ENCODE measurements around the gene CALD1.

Gene CALD1

DNA sequence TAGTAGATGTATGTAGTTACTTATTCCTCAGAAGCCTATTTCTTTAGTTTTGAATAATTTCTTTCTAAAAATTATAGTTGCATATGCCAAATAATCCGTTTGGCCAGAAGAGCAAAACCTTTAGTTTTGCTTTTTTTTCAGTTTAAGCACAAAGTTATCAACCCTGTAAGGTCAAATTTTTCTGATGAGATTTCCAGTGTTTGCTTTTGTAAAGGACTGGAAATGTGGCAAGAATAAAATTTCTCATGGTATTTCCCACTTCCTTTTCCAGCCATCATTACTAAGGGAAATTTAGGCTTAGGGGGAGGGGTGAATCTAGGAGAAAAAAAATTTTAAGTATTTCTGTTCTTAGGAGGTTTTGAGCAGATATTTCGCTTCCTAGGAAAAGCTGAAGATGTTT is 7.6 kb downstream of the CALD1 start:
- no peak overlapping the region for H3K27ac ChIP-seq
- no peak for TF ChIP-seq ZFX (IDR thresholded peaks at IDR 0.05; ENCODE audit: borderline replicate concordance)
- no peak for TF ChIP-seq CTCF (IDR thresholded peaks at IDR 0.05)

DNA sequence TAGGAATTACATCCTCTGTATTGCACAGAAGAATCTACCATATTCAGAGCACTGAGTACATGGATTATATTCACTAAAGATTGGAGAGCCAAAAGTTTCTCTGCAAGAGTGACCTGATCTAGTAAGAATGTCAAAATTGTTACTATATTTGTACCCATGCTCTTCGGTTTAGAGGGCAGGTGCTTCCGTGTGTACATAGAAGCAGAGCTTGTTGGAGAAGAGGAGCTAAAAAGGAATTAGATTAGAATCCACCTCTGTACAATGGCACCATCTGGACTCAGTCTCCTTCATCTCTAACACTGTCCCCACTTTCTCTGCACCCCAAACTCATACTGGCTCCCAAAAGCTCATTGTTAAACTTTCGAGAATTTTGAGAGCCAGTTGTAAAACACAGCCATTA is 8.3 kb downstream of the CALD1 start:
- TF ChIP-seq CTCF (IDR thresholded peaks at IDR 0.05) = no peak
- TF ChIP-seq ZFX (IDR thresholded peaks at IDR 0.05; ENCODE audit: borderline replicate concordance) = no peak
- no peak overlapping the region for H3K27ac ChIP-seq

- TF ChIP-seq ZFX (IDR thresholded peaks at IDR 0.05; ENCODE audit: borderline replicate concordance) = no peak
- TF ChIP-seq CTCF (IDR thresholded peaks at IDR 0.05) = no peak
- no peak overlapping the region for H3K27ac ChIP-seq
Measured at GRCh38 chr7:134788191-134788590, 8.8 kb downstream of the CALD1 start.

DNA sequence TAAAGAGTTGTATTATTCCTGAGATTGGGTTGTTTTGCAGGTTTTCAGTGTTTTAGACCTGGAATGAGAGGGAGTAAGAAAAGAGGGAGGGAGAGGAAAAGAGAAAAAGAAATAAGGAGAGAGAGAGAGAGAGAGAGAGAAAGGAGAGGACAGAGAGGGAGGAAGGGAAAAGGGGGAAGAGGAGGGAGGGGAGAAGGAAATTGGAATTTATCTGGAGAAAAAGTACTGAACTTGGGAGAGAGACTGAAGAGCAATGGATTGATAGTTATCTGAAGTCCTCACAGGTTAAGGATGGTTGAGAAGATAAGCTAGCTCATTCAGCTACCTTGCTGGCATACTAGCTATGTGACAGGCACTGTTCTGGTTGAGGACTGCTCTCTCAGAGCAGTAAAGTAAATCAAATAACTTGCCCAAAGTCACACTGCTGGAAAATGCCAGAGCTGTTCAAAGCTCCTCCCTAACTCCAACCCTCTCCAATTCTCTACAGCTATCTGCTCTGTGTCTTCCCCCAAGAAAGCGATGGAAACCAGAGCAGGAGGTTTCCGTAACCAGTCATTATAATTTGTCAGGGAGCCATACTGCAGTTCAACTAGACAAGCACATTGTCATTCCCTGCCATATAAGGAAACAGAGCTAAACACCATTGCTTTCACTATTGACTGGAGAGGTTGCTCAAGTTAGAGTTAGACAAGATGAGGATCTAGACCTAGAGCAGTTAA is 10.7 kb downstream of the CALD1 start:
- TF ChIP-seq ZFX (IDR thresholded peaks at IDR 0.05; ENCODE audit: borderline replicate concordance) (no peak), CTCF (IDR thresholded peaks at IDR 0.05) (no peak)
- no peak overlapping the region for H3K27ac ChIP-seq

GRCh38 chr7:134792968-134793367 is 13.5 kb downstream of the CALD1 start:
- TF ChIP-seq CTCF (IDR thresholded peaks at IDR 0.05) (no peak), ZFX (IDR thresholded peaks at IDR 0.05; ENCODE audit: borderline replicate concordance) (no peak)
- no peak overlapping the region for H3K27ac ChIP-seq

DNA sequence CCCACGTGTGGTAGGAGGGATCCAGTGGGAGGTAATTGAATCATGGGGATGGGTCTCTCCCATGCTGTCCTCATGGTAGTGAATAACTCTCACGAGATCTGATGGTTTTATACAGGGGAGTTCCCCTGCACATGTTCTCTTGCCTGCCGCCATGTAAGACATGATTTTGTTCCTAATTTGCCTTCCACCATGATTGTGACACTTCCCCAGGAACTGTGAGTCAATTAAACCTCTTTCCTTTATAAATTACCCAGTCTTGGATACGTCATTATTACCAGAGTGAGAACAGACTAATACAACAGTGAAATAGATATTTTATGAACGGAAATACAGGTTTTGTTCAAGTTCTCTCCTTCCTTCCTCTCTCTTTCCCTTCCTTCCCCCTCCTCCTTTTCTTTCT is 15.8 kb downstream of the CALD1 start:
- TF ChIP-seq ZFX (IDR thresholded peaks at IDR 0.05; ENCODE audit: borderline replicate concordance) = no peak
- no peak for TF ChIP-seq CTCF (IDR thresholded peaks at IDR 0.05)
- H3K27ac ChIP-seq = no peak overlapping the region

DNA sequence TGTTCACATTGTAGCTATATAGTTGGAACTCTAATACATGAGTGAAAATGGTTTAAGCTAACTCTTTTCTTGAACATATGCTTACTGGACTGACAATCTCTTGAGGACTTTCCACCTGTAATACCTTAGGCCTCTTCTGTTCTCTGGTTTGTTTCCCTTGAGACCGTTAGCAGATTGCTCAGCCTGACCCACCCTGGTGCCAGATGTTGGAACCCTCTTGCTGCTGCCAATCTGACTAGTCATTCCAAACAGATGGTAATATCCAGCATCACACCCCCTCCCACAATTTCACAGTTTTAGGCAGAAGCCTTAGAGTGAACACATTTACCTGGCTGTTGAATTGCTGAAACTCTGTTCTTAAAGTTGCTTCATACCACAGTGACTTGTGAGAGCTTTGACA is 18.7 kb downstream of the CALD1 start:
- TF ChIP-seq ZFX (IDR thresholded peaks at IDR 0.05; ENCODE audit: borderline replicate concordance) = no peak
- no peak for TF ChIP-seq CTCF (IDR thresholded peaks at IDR 0.05)

More for the DNA sequence above, 18.7 kb downstream of the CALD1 start:
- no peak overlapping the region for H3K27ac ChIP-seq
